Testis (tissue), 2 donors: ENCODE measurements around the gene NUP50.

Source experiments
- POLR2A ChIP-seq: fragments of 450-650 bp; IDR thresholded peaks from one replicate; pipeline ENCODE4 v1.6.1; 2017; ENCODE audit warnings: antibody characterized with exemption, mild to moderate bottlenecking, moderate library complexity
- TF ChIP-seq, protein P1 (sequence below), 3 experiments: fragments of 450-650 bp in 2 of 3; fragments of 200-600 bp in 1 of 3; sonication (generic) in 1 of 3; IDR thresholded peaks; one replicate each; pipeline ENCODE4 v1.5.1; 2016 to 2019; ENCODE audit warnings: antibody characterized with exemption in 3 of 3, mild to moderate bottlenecking in 2 of 3, moderate library complexity in 1 of 3

DNA sequence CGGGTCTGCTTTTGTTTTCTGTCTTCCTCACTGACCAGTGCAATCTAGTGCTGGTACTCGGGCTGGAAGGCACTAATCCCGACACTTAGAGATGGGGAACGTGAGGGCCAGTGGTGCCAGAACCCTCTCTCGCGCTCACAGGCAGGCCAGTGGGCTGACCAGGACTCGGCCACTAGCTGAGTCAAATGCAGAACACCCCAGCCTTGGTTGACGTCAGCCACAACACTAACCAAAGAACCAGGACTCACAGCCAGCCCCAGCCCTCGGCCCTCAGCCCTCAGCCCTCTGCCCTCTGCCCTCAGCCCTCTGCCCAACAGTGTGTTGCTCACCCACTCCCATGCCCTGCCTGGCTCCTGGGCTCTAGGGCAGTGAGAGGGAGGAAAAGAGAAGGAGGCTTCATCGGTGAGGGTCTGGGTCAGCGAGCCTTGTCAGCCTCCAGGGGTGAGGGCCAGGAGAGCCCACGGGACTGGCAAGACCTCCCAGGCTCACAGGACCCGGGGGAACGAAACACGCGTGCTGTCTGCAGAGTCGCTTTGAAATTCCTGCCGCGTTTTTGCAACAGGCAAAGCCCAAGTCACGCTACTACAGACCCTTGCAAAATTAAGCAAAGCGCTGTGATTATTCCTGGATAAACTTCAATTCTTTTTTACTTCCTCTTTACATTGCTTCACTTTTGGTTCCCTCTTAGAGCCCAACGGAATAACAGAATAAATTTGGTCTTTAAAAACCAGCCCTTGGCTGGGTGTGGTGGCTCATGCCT lies 49.4 kb downstream of the NUP50 start:
- TF ChIP-seq, protein P1, sequence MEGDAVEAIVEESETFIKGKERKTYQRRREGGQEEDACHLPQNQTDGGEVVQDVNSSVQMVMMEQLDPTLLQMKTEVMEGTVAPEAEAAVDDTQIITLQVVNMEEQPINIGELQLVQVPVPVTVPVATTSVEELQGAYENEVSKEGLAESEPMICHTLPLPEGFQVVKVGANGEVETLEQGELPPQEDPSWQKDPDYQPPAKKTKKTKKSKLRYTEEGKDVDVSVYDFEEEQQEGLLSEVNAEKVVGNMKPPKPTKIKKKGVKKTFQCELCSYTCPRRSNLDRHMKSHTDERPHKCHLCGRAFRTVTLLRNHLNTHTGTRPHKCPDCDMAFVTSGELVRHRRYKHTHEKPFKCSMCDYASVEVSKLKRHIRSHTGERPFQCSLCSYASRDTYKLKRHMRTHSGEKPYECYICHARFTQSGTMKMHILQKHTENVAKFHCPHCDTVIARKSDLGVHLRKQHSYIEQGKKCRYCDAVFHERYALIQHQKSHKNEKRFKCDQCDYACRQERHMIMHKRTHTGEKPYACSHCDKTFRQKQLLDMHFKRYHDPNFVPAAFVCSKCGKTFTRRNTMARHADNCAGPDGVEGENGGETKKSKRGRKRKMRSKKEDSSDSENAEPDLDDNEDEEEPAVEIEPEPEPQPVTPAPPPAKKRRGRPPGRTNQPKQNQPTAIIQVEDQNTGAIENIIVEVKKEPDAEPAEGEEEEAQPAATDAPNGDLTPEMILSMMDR (IDR thresholded peaks at IDR 0.05): no peak
- TF ChIP-seq POLR2A: no peak
